ENCODE measurements around the gene SYT12.

The SYT12 gene

GRCh38 chr11:67055812-67056211 is 32.9 kb downstream of the SYT12 start:
- DNase-seq (ENCODE audit: low read depth in 2 of 2): no peak

GRCh38 chr11:67056267-67057204 is 33.6 kb downstream of the SYT12 start, which contains the start of gene RHOD:
Gene RHOD, plus strand, starts transcription at chr11:67056847. Its CDS starts 56 bp downstream, at chr11:67056903.
- peak in 1 of 2 donors; percentile 19 for DNase-seq (ENCODE audit: low read depth in 2 of 2)

GRCh38 chr11:67057205-67057672 is 34.3 kb downstream of the SYT12 start:
- DNase-seq (ENCODE audit: low read depth in 2 of 2): no peak

GRCh38 chr11:67058506-67058905 is 35.6 kb downstream of the SYT12 start:
- no peak for DNase-seq (ENCODE audit: low read depth in 2 of 2)

GRCh38 chr11:67059671-67060070 is 36.7 kb downstream of the SYT12 start:
- no peak for DNase-seq (ENCODE audit: low read depth in 2 of 2)

- no peak for DNase-seq (ENCODE audit: low read depth in 2 of 2)
Measured at GRCh38 chr11:67060111-67060522, 37.2 kb downstream of the SYT12 start.

- no peak for DNase-seq (ENCODE audit: low read depth in 2 of 2)
Measured at GRCh38 chr11:67062526-67063373, 39.8 kb downstream of the SYT12 start.

GRCh38 chr11:67066333-67066709 is 43.4 kb downstream of the SYT12 start:
- DNase-seq (ENCODE audit: low read depth in 2 of 2): no peak

- peak; percentile 29 to 57 for DNase-seq (ENCODE audit: low read depth in 2 of 2)
Measured at GRCh38 chr11:67071420-67072284, 48.7 kb downstream of the SYT12 start.

GRCh38 chr11:67072295-67072694 is 49.4 kb downstream of the SYT12 start:
- DNase-seq (ENCODE audit: low read depth in 2 of 2): no peak

- no peak for DNase-seq (ENCODE audit: low read depth in 2 of 2)
Measured at GRCh38 chr11:67073908-67074307, 51.0 kb downstream of the SYT12 start.

- no peak for DNase-seq (ENCODE audit: low read depth in 2 of 2)
Measured at GRCh38 chr11:67076202-67076601, 53.3 kb downstream of the SYT12 start.

GRCh38 chr11:67079065-67079705 is 56.3 kb downstream of the SYT12 start:
- DNase-seq (ENCODE audit: low read depth in 2 of 2): no peak

- no peak for DNase-seq (ENCODE audit: low read depth in 2 of 2)
Measured at GRCh38 chr11:67082071-67082791, 59.3 kb downstream of the SYT12 start.

- no peak for DNase-seq (ENCODE audit: low read depth in 2 of 2)
Measured at GRCh38 chr11:67083786-67084366, 60.9 kb downstream of the SYT12 start.

- DNase-seq (ENCODE audit: low read depth in 2 of 2): no peak
Measured at GRCh38 chr11:67085617-67086016, 62.7 kb downstream of the SYT12 start.

GRCh38 chr11:67090717-67091116 is 67.8 kb downstream of the SYT12 start:
- no peak for DNase-seq (ENCODE audit: low read depth in 2 of 2)

GRCh38 chr11:67095214-67095507 is 72.2 kb downstream of the SYT12 start:
- no peak for DNase-seq (ENCODE audit: low read depth in 2 of 2)

- no peak for DNase-seq (ENCODE audit: low read depth in 2 of 2)
Measured at GRCh38 chr11:67098799-67099429, 76.0 kb downstream of the SYT12 start.
